GM10266 (cell line): Measurements from ENCODE around the gene HDGFL3.
"Not testable (repeated sequence)": the region's sequence is repeated elsewhere in the genome, so short reads cannot be mapped to it uniquely, and the experiment has no call there.

Source experiments
- DNase-seq: peaks from one replicate; pipeline ENCODE4 v3.0.0; 2012; ENCODE audit errors: extremely low spot score
- CTCF ChIP-seq: IDR thresholded peaks from 2 replicates; pipeline ENCODE4 v1.5.1; 2012; ENCODE audit warnings: mild to moderate bottlenecking, low read depth; ENCODE audit not compliant: control insufficient read depth, insufficient read depth; ENCODE audit errors: missing control alignments

The HDGFL3 gene

GRCh38 chr15:83207660-83208366 lies at the start of gene HDGFL3:
TSS of gene HDGFL3 (minus strand) at chr15:83207823. CDS start at chr15:83207414, 409 bp downstream.
- peak; percentile 65 for DNase-seq
- TF ChIP-seq CTCF = peak; percentile 41

- TF ChIP-seq CTCF = no peak
- DNase-seq = no peak
Measured at GRCh38 chr15:83250781-83251180, 43.2 kb upstream of the HDGFL3 start.

DNA sequence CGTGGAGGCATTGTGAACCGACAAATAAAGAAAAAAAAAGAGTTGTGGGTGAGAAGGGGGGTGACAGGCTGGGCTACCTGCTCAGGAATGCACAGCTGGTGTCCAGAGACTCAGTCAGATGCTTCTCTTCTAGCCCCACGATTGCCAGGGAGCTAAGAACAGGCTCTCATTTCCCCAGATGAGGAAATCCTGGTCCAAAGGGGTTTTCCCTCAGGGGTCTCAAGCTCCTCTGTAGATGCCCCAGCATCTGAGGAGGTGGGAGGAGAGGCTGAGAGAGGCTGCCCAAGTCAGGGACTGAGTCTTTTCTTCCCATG lies 41.4 kb upstream of the HDGFL3 start:
- no peak for TF ChIP-seq CTCF

DNA sequence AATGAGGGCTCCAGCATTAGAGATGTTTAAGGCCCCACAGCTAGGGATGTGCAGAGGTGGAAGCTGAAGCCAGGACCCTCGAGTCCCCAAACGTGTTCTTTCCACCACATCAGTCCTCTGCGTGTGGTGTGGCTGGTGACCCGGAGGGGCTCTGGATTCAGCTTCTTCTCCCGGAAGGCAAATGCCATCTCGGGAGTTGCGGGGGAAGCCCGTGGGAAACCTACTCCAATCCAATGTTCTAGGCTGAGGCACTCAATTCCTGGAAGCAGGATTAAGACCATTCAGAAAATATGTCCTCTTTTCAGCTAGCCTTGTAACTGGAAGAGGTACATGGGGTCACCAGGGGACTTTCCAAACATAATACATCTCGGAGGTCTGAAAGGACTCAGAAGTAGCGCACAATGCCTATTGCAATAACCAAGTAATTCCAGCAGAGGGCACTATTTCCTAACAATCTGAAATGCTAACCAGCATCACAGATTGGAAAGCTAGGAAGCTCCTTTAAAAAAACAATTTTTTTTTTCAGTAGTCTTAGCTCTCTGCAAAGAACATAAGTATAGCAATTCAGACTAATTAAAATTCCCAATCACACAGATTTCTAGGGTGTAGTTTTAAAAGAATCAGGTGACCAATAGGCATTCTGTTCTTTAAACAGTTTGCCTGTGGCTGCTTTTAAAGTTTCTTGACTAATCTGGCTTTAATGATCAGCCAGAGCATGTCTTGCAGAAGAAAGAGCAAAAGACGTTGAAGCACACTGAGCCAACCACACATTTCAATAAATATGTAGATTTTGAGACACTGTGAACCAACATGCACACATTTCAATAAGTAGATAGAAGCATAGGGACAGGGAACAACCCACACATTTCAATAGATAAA lies 40.8 kb upstream of the HDGFL3 start:
- peak; percentile 85 for TF ChIP-seq CTCF
- peak; percentile 31 for DNase-seq

More for the DNA sequence above, 41.4 kb upstream of the HDGFL3 start:
- no peak for DNase-seq

DNA sequence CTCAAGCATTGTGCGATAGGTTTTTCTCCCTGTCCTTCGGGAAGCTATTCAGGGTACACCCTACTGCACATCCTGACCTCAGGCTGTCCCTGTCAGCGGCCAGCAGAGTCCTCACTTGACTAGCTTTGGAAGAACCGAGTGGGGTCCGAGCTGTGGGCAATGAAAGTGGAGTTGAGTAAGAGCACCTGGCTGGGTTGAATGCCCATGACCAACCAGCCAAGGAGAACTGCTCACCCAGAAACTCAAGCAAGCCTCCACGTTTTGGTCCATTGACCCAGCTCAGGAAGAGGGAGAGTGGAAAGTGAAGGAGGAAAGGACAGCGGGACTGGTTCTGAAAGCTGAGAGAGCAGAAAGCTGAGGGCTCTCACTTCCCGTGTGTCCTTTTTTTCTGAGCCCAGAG lies 36.0 kb upstream of the HDGFL3 start:
- no peak for DNase-seq
- TF ChIP-seq CTCF = no peak

GRCh38 chr15:83230242-83230641 lies 22.6 kb upstream of the HDGFL3 start:
- DNase-seq = no peak
- no peak for TF ChIP-seq CTCF

GRCh38 chr15:83225449-83225848 lies 17.8 kb upstream of the HDGFL3 start:
- TF ChIP-seq CTCF = no peak
- DNase-seq = no peak

DNA sequence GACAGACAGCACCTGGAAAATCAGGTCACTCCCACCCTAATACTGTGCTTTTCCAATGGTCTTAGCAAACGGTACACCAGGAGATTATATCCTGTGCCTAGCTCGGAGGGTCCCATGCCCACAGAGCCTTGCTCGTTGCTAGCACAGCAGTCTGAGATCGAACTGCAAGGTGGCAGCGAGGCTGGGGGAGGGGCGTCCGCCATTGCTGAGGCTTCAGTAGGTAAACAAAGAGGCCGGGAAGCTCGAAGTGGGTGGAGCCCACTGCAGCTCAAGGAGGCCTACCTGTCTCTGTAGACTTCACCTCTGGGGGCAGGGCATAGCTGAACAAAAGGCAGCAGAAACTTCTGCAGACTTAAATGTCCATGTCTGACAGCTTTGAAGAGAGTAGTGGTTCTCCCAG lies 14.2 kb upstream of the HDGFL3 start:
- not testable (repeated sequence) for DNase-seq
